ENCODE measurements around the gene RNF38. TPM values are rescaled to one million over a fixed set of nuclear protein-coding genes. Genes with fewer than 3 reads are reported as not detected.

The RNF38 gene
- total RNA-seq, 1 experiment from 2014 or later, result 18.1 TPM

GRCh38 chr9:36337002-36337401 lies 63.1 kb downstream of the RNF38 start:
- H3K9ac ChIP-seq (ENCODE audit: low read length), result no peak overlapping the region
- DNase-seq (ENCODE audit: low read depth, low spot score) (no peak), ATAC-seq (no peak)
- peaks cover 13 to 20% of the 10 kb centered on the region in 2 experiments; a peak in 3 of 4 replicates for H3K36me3 ChIP-seq (ENCODE audit: control insufficient read depth in 1 of 2, insufficient read depth in 2 of 2, low read length in 2 of 2)
- ChIA-PET CTCF (interaction anchor here (3.1 kb wide), 1 partner anchor 8 kb away, joined by 17 read pairs; no protein-coding TSS in a partner anchor), RAD21 (ENCODE audit: low non-redundant PET in 1 of 2, low total read pairs in 2 of 2, uncharacterized antibody in 2 of 2, unreplicated experiment in 2 of 2) (no interaction called here), POLR2A (no interaction called here)
- intact Hi-C loops (cut with micrococcal nuclease), result no loop called here
- no peaks in the 10 kb centered on the region for H3K9me2 ChIP-seq (ENCODE audit: insufficient read depth)
- no peak overlapping the region for H3K27ac ChIP-seq (ENCODE audit: low read depth, low read length)
- H2AFZ ChIP-seq (ENCODE audit: low read depth, low read length, poor library complexity, severe bottlenecking), result no peak overlapping the region
- no peaks in the 10 kb centered on the region for H3K9me3 ChIP-seq (ENCODE audit: control insufficient read depth in 1 of 2, insufficient read depth in 1 of 2, low read depth in 1 of 2, low read length in 2 of 2)
- TF ChIP-seq, protein P1, sequence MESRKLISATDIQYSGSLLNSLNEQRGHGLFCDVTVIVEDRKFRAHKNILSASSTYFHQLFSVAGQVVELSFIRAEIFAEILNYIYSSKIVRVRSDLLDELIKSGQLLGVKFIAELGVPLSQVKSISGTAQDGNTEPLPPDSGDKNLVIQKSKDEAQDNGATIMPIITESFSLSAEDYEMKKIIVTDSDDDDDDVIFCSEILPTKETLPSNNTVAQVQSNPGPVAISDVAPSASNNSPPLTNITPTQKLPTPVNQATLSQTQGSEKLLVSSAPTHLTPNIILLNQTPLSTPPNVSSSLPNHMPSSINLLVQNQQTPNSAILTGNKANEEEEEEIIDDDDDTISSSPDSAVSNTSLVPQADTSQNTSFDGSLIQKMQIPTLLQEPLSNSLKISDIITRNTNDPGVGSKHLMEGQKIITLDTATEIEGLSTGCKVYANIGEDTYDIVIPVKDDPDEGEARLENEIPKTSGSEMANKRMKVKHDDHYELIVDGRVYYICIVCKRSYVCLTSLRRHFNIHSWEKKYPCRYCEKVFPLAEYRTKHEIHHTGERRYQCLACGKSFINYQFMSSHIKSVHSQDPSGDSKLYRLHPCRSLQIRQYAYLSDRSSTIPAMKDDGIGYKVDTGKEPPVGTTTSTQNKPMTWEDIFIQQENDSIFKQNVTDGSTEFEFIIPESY (IDR thresholded peaks at IDR 0.05; ENCODE audit: extremely low read depth, insufficient replicate concordance, low read length), result no peak
- TF ChIP-seq EZH2 (IDR thresholded peaks at IDR 0.05) (no peak), CEBPB (IDR thresholded peaks at IDR 0.05; ENCODE audit: low read depth) (no peak), REST (IDR thresholded peaks at IDR 0.05; ENCODE audit: low read depth) (no peak), SIN3A (IDR thresholded peaks at IDR 0.05; ENCODE audit: low read depth) (no peak), TCF7L2 (IDR thresholded peaks at IDR 0.05; ENCODE audit: borderline replicate concordance, extremely low read depth, insufficient read depth, insufficient read length) (no peak)
- H3K4me2 ChIP-seq (ENCODE audit: low read length), result no peak overlapping the region
- no peak overlapping the region for H3K4me3 ChIP-seq (replicated peaks in 1 of 2; ENCODE audit: low read depth in 1 of 2, low read length in 2 of 2)
- H4K20me1 ChIP-seq (ENCODE audit: insufficient read depth), result no peaks in the 10 kb centered on the region
- H3K79me2 ChIP-seq (ENCODE audit: insufficient read depth, low read length), result no peaks in the 10 kb centered on the region
- no TSS peak for BruUV-seq (replicated peaks)
- H3K4me1 ChIP-seq (ENCODE audit: control insufficient read depth in 1 of 2, insufficient read depth in 2 of 2, low read length in 2 of 2), result no peaks in the 10 kb centered on the region
- no peaks in the 10 kb centered on the region for H3K27me3 ChIP-seq (ENCODE audit: insufficient read depth, low read length)
